GM23248 (cell line): ENCODE measurements around the gene FHL1. TPM values are rescaled to one million over a fixed set of nuclear protein-coding genes. Genes with fewer than 3 reads are reported as not detected.
A peak's percentile ranks its signal among the peaks of the same experiment; 100 is the strongest.

ENCODE experiments used
- DNase-seq: peaks from one replicate; pipeline ENCODE4 v3.0.0-alpha.2; 2015
- H2AFZ ChIP-seq: fragments of 200-600 bp; sonication (generic); 2 replicates; pipeline ENCODE4 v1.6.1; 2016; ENCODE audit warnings: antibody characterized with exemption
- H3F3A ChIP-seq: fragments of 200-600 bp; sonication (generic); 2 replicates; pipeline ENCODE4 v1.6.1; 2016; ENCODE audit warnings: mild to moderate bottlenecking, antibody characterized with exemption, mixed run types; ENCODE audit not compliant: insufficient read depth
- H3K27ac ChIP-seq: fragments of 200-600 bp; sonication (generic); 2 replicates; pipeline ENCODE4 v1.5.1; 2016; ENCODE audit warnings: mild to moderate bottlenecking
- H3K27me3 ChIP-seq: fragments of 200-600 bp; sonication (generic); replicated peaks from 2 replicates; pipeline ENCODE4 v1.6.1; 2016; ENCODE audit warnings: mild to moderate bottlenecking; ENCODE audit not compliant: insufficient read depth
- H3K36me3 ChIP-seq: fragments of 200-600 bp; sonication (generic); 2 replicates; pipeline ENCODE4 v1.6.1; 2016; ENCODE audit warnings: low read depth, mild to moderate bottlenecking
- H3K4me1 ChIP-seq: fragments of 200-600 bp; sonication (generic); 2 replicates; pipeline ENCODE4 v1.6.1; 2016; ENCODE audit warnings: mild to moderate bottlenecking; ENCODE audit not compliant: insufficient read depth
- H3K4me2 ChIP-seq: fragments of 200-600 bp; sonication (generic); one replicate; pipeline ENCODE4 v1.6.1; 2016; ENCODE audit warnings: mild to moderate bottlenecking; ENCODE audit not compliant: unreplicated experiment
- H3K4me3 ChIP-seq: fragments of 200-600 bp; sonication (generic); 2 replicates; pipeline ENCODE4 v1.5.1; 2016; ENCODE audit warnings: mild to moderate bottlenecking
- H3K79me2 ChIP-seq: fragments of 200-600 bp; sonication (generic); 2 replicates; pipeline ENCODE4 v1.6.1; 2016; ENCODE audit warnings: mild to moderate bottlenecking; ENCODE audit not compliant: insufficient read depth
- H3K9ac ChIP-seq: fragments of 200-600 bp; sonication (generic); 2 replicates; pipeline ENCODE4 v1.6.1; 2016; ENCODE audit warnings: mild to moderate bottlenecking
- H3K9me2 ChIP-seq: fragments of 200-600 bp; sonication (generic); 2 replicates; pipeline ENCODE4 v1.6.1; 2016; ENCODE audit warnings: mixed run types, mild to moderate bottlenecking, moderate library complexity; ENCODE audit not compliant: insufficient read depth
- H3K9me3 ChIP-seq: fragments of 200-600 bp; sonication (generic); one replicate; pipeline ENCODE4 v1.6.1; 2017; ENCODE audit warnings: low read depth
- H4K20me1 ChIP-seq: fragments of 200-600 bp; sonication (generic); 2 replicates; pipeline ENCODE4 v1.6.0; 2016; ENCODE audit not compliant: insufficient read depth
- EZH2 ChIP-seq: fragments of 200-600 bp; sonication (generic); IDR thresholded peaks from 2 replicates; pipeline ENCODE4 v1.6.1; 2018; ENCODE audit warnings: antibody characterized with exemption, mild to moderate bottlenecking; ENCODE audit not compliant: insufficient read depth, poor library complexity, severe bottlenecking
- EZH2phosphoT487 ChIP-seq: fragments of 200-600 bp; sonication (generic); IDR thresholded peaks from 2 replicates; pipeline ENCODE4 v1.6.1; 2018; ENCODE audit warnings: antibody characterized with exemption, moderate library complexity, mild to moderate bottlenecking, low read depth; ENCODE audit not compliant: insufficient read depth
- whole genome bisulfite sequencing, 2 experiments: methylation state at CpG; one replicate each; pipeline ENCODE4 v1.1.6; 2015 to 2017; ENCODE audit warnings: low lambda C conversion rate in 2 of 2, low coverage in 1 of 2; ENCODE audit errors: missing lambda C conversion rate in 2 of 2; 5-methylcytosine and 5-hydroxymethylcytosine counted together
- in situ Hi-C: fragments of 300-500 bp; cut with MboI; formaldehyde crosslinking; loops from 2 replicates; pipeline ENCODE4 v1.15.0; 2020
- polyA plus RNA-seq: library from polyadenylated mRNA; unstranded; fragments of >200 nt; fragmentation: Nextera tagmentation; extraction: Ambion mirVana; gene quantifications from 2 replicates; pipeline ENCODE4 v1.2.1, GENCODE V29; 2016
- total RNA-seq: library from RNA; depleted of rRNA; stranded (reverse); fragments of >200 nt; shearing (Covaris generic); gene quantifications from 2 replicates; pipeline ENCODE4 v1.2.3, GENCODE V29; 2014

The FHL1 gene
- total and polyA plus RNA-seq, 2 experiments from 2014 or later = 55.8 to 57.5 TPM

DNA sequence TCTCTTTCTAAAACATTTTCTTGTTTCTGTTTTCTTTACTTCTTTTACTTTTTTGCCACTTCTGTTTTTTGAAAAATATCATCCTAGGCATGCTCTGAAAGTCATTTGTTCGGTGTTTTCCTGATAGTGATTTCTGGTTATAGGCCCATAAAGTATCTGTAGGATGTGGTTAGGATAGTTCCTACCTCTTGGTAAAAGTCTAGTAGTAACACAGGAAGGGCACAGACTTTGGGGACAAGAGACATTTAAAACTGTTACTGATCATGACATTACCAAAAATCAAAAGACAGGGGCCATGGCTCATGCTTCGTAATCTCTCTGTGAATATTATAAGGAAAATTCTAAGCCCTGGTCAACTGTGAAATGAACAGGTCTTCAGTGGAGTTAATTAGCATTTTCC is 44.8 kb downstream of the FHL1 start:
- peaks cover 15% of the 10 kb centered on the region for H3F3A ChIP-seq
- in situ Hi-C loops = no loop called here
- H3K4me1 ChIP-seq = peaks cover 16% of the 10 kb centered on the region
- H3K4me3 ChIP-seq = no peak overlapping the region
- no peaks in the 10 kb centered on the region for H3K79me2 ChIP-seq
- no peak overlapping the region for H3K9ac ChIP-seq
- no peaks in the 10 kb centered on the region for H3K27me3 ChIP-seq
- H3K4me2 ChIP-seq = peak overlapping the region; percentile 17
- no peak for DNase-seq
- no peaks in the 10 kb centered on the region for H3K36me3 ChIP-seq
- H2AFZ ChIP-seq = no peak overlapping the region
- peak overlapping the region; percentile 51 for H3K27ac ChIP-seq
- 100% methylated on average over 2 of the region's 2 CpGs for WGBS, 2 experiments
- TF ChIP-seq EZH2 (no peak), EZH2phosphoT487 (no peak)
- no peaks in the 10 kb centered on the region for H3K9me3 ChIP-seq
- H3K9me2 ChIP-seq = no peaks in the 10 kb centered on the region
- H4K20me1 ChIP-seq = no peaks in the 10 kb centered on the region

DNA sequence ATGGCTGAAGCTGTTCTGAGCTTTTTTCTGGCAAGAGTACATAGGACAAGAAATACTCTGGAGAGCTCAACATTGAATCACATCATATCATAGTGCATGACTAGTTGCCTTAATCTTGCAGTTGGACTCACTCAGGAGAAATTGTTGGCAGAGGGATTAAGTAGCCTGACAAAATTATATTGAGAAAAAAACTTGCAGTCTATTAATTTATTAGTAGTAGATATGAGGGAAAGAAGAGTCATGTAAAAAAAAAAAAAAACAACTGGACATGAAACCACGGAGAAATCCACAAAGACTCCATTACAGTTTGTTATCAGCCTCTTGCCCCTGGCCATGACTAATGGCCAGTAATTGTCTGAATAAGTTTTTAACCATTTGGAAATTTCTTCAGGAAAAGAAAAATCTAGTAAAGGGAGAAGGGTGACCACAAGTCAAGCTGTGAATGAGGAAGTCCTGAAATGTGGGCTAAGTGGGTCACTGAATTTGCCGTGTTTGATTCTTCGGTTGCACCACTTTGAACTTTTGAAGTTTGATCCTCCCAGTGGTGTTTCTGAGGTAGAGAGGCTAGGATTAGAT is 45.6 kb downstream of the FHL1 start:
- Histone ChIP-seq H3F3A (peaks cover 15% of the 10 kb centered on the region), H4K20me1 (no peaks in the 10 kb centered on the region), H3K36me3 (no peaks in the 10 kb centered on the region), H3K27me3 (no peaks in the 10 kb centered on the region), H3K4me2 (peak overlapping the region; percentile 17), H2AFZ (no peak overlapping the region), H3K27ac (peak overlapping the region; percentile 51), H3K79me2 (no peaks in the 10 kb centered on the region), H3K4me3 (peak overlapping the region; percentile 23; the same call in 1 of the 2 replicates), H3K9me2 (no peaks in the 10 kb centered on the region), H3K4me1 (peaks cover 16% of the 10 kb centered on the region), H3K9me3 (no peaks in the 10 kb centered on the region), H3K9ac (no peak overlapping the region)
- TF ChIP-seq EZH2phosphoT487 (no peak), EZH2 (no peak)
- in situ Hi-C loops = no loop called here
- WGBS, 2 experiments = 5 to 7% methylated on average over 3 of the region's 3 CpGs
- peak; percentile 76 for DNase-seq

DNA sequence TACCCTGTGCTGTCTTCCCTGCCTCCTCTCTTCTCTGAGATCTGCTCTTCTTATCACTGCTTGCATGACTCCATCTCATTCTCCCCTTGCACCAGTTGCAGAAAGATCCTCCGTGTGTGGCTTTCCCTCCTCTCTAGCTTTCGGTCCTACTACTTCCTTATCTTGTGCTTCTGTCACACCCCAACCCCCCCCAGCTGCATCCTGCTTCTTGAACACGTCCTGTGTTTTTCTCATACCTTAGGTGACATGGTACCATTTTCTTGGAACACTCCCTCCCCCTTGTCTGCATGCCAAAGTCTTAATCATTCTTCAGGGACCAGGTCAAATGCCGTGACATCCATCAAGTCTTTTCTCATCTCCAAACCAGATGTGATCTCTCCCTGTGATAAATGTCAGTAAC is 46.4 kb downstream of the FHL1 start:
- Histone ChIP-seq H3K27ac (no peak overlapping the region), H3K27me3 (no peaks in the 10 kb centered on the region)
- WGBS, 2 experiments = 95 to 100% methylated on average over 3 to 4 of the region's 4 CpGs

DNA sequence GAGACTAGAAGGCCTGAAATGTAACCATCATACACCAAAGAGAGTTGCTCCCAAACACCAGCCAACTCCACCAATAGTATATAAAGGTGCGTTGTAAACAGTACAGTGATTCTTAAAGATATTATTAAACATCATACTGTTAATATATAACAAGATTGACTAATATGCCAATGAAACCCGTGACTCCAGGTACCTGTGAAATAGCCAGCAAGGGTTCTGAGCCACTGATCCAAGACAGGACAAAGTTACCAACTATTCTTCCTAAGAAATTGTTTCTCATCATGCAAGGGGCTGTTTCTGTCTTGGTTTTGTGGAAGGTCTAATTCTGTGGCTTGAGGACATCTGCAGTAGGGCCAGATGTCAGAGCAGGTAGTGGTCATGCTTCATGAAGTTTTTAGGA is 47.2 kb downstream of the FHL1 start:
- Histone ChIP-seq H3K4me2 (no peak overlapping the region), H3K27ac (no peak overlapping the region), H3K36me3 (no peaks in the 10 kb centered on the region), H3K9me3 (no peaks in the 10 kb centered on the region), H3F3A (peaks cover 15% of the 10 kb centered on the region), H3K79me2 (no peaks in the 10 kb centered on the region), H3K27me3 (no peaks in the 10 kb centered on the region), H4K20me1 (no peaks in the 10 kb centered on the region), H3K4me3 (no peak overlapping the region), H3K4me1 (peaks cover 20% of the 10 kb centered on the region), H3K9ac (no peak overlapping the region), H2AFZ (no peak overlapping the region), H3K9me2 (no peaks in the 10 kb centered on the region)
- 97 to 100% methylated on average over 2 of the region's 2 CpGs for WGBS, 2 experiments
- DNase-seq = no peak
- no peak for TF ChIP-seq EZH2
- no peak for TF ChIP-seq EZH2phosphoT487
- in situ Hi-C loops = no loop called here

More for the DNA sequence above, 46.4 kb downstream of the FHL1 start:
- Histone ChIP-seq H3K4me2 (no peak overlapping the region), H3K4me1 (peaks cover 16% of the 10 kb centered on the region), H3K9me3 (no peaks in the 10 kb centered on the region), H3K4me3 (no peak overlapping the region), H3K36me3 (no peaks in the 10 kb centered on the region), H3K9ac (no peak overlapping the region), H3K9me2 (no peaks in the 10 kb centered on the region), H3F3A (peaks cover 15% of the 10 kb centered on the region), H4K20me1 (no peaks in the 10 kb centered on the region), H2AFZ (no peak overlapping the region), H3K79me2 (no peaks in the 10 kb centered on the region)
- no peak for DNase-seq
- in situ Hi-C loops = no loop called here
- TF ChIP-seq EZH2phosphoT487 = no peak
- no peak for TF ChIP-seq EZH2
